ENCODE data around the gene ADAT3. TPM values are rescaled to one million over a fixed set of nuclear protein-coding genes. Genes with fewer than 3 reads are reported as not detected.
A peak's percentile ranks its signal among the peaks of the same experiment; 100 is the strongest.

ADAT3 gene
- polyA plus RNA-seq, 2 of the 4 experiments (the other 2 are of a cell fraction) = 0.66 to 5.6 TPM

GRCh38 chr19:1860042-1860775 lies 45.0 kb upstream of the ADAT3 start (continued):
- no peak for TF ChIP-seq ZFP36 (IDR thresholded peaks at IDR 0.05; ENCODE audit: borderline replicate concordance, partially characterized antibody)
- TF ChIP-seq CHD2 (IDR thresholded peaks at IDR 0.05; ENCODE audit: low read length, partially characterized antibody) = no peak
- no peak for TF ChIP-seq NFE2L2 (conservative IDR thresholded peaks at IDR 0.05; ENCODE audit: low read length)

GRCh38 chr19:1860821-1861598 lies 44.2 kb upstream of the ADAT3 start:
- ChIA-PET POLR2A (no interaction called here), CTCF (no interaction called here)
- peak overlapping the region; percentile 99 to 100 for H3K27ac ChIP-seq
- DNase-seq (ENCODE audit: low read depth in 1 of 2, low spot score in 1 of 2) = no peak
- peak overlapping the region; percentile 68 for H3K4me3 ChIP-seq
- no peaks in the 10 kb centered on the region for H3K9me3 ChIP-seq
- no peak for FAIRE-seq
- no peak for ATAC-seq
- WGBS (ENCODE audit: missing lambda C conversion rate) = 9% methylated on average over 22 of the region's 28 CpGs
- peak overlapping the region; percentile 99 for H3K4me2 ChIP-seq
- TF ChIP-seq USF2 (IDR thresholded peaks at IDR 0.05) (no peak), RFX5 (IDR thresholded peaks at IDR 0.05) (no peak), FOSL2 (IDR thresholded peaks at IDR 0.05) (no peak), FOSL2 (CRISPR knock-in tag; IDR thresholded peaks at IDR 0.05) (no peak), ZFP36 (IDR thresholded peaks at IDR 0.05; ENCODE audit: borderline replicate concordance, partially characterized antibody) (no peak), FOXS1 (CRISPR knock-in tag; IDR thresholded peaks at IDR 0.05) (no peak), TFCP2L1 (CRISPR knock-in tag; IDR thresholded peaks at IDR 0.05) (no peak), ZSCAN20 (CRISPR knock-in tag; IDR thresholded peaks at IDR 0.05) (no peak), REST (IDR thresholded peaks at IDR 0.05) (no peak), E2F6 (IDR thresholded peaks at IDR 0.05; ENCODE audit: borderline replicate concordance, low read depth) (no peak), ZNF302 (CRISPR knock-in tag; IDR thresholded peaks at IDR 0.05) (no peak)
- H3K4me1 ChIP-seq = peaks cover 57% of the 10 kb centered on the region

- Histone ChIP-seq H3K9me3 (no peaks in the 10 kb centered on the region), H3K27ac (peak overlapping the region; percentile 99 to 100), H3K4me1 (peaks cover 51% of the 10 kb centered on the region), H3K4me3 (peak overlapping the region; percentile 68), H3K4me2 (peak overlapping the region; percentile 99)
- no peak for FAIRE-seq
- 2% methylated on average over 20 of the region's 23 CpGs for WGBS (ENCODE audit: missing lambda C conversion rate)
- no peak for TF ChIP-seq HOXA7 (CRISPR knock-in tag; IDR thresholded peaks at IDR 0.05)
- 0 out of 2 replicates have a peak, but pooled peaks have one; percentile 17 for TF ChIP-seq MAX (IDR thresholded peaks at IDR 0.05)
- no peak for DNase-seq (ENCODE audit: low read depth in 1 of 2, low spot score in 1 of 2)
- ATAC-seq = no peak
- CTCF ChIA-PET = no interaction called here
- POLR2A ChIA-PET = no interaction called here
Measured at GRCh38 chr19:1861599-1862031, 43.6 kb upstream of the ADAT3 start.
